NCI-H2107 (cell line): ENCODE results near the gene INO80C.

ENCODE experiments used
- DNase-seq: peaks from one replicate; lab custom pipeline; 2025; lab: John Stamatoyannopoulos, UW

Gene INO80C

DNA sequence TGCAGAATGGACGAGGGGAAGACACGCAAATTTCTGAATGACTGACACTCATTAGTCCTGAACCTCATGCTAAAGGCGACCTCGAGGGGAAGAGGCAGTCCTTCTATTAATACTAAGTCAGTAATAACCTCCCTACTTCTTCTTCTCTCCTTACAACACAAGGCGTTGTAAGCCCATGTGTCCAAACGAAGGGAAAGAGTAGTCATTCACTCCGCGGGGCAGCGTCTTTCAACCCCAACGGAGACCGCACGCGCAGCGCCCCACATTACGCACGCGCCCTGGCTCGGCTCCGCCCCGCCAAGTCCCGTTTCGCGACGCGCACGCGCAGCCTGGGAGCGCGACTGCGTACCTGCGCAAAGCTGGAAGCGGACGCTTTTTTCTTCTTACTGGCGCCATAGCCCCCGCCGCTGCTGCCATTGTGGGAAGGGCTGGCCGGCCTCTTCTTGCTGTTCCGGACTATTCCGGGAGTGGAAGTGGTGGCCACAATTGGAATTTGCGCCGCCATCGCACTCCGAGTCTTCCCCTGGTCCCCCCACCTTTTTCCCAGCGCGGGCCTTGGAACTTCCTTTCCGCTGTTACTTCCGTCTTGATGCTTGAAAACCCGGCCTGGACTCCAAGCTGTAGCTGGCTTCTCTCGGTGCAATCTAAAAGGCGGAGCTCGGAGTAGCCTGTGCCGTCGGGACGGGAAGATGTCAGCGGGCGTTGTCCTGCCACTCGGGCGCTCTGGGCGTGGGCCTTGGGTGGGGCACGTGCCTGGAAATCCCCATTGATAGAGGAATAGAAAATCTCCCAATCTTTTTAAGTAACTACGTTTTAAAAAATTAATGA, at the start of gene INO80C:
Gene INO80C (minus strand): TSS at position 591 of the 828 bp plus-strand sequence. CDS start 86 bp downstream, at position 505.
- peak; percentile 92 for DNase-seq

- no peak for DNase-seq
Measured at GRCh38 chr18:35547008-35547605, 49.3 kb upstream of the INO80C start.

DNA sequence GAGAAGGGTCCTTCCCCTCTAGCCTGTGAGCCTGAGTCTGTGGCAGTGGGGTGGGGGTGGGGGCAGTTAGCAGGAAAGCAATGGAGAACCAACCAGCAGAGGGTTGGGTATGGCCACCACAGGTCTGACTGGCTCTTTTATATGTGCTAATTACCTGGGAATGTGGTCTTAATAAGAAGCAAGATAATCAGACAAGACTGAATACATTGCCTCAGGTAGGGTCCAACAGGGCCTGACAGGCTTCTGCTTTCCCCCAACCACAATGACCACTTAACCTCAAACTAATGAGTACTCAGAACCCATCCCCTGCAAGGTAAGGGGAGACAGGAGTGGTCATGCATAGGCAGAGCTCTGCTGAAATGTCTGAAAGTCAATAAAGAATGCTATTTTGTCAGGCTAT, 44.6 kb upstream of the INO80C start:
- no peak for DNase-seq

- DNase-seq, result no peak
Measured at GRCh38 chr18:35535297-35535696, 37.5 kb upstream of the INO80C start.

DNA sequence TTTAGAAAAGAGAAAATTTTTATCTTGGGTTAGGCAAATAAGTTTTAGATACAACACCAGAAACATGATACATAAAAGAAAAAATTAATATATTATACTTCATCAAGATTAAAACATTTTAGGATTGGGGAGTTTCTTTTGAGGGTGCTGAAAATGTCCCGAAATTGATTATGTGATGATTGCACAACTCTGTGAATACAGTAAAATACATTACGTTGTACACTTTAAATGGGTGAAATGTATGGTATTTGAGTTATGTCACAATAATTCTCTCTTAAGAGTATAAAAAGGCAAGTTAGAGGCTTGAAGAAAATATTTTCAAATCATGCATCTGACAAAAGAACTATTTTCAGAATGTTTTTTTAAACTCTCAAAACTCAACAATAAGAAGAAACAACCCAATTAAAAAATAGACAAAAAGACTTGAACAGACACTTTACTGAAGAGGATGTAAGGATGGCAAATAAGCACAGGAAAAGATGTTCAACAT, 36.2 kb upstream of the INO80C start:
- DNase-seq, result no peak

GRCh38 chr18:35528749-35529274, 31.1 kb upstream of the INO80C start:
- DNase-seq, result no peak

DNA sequence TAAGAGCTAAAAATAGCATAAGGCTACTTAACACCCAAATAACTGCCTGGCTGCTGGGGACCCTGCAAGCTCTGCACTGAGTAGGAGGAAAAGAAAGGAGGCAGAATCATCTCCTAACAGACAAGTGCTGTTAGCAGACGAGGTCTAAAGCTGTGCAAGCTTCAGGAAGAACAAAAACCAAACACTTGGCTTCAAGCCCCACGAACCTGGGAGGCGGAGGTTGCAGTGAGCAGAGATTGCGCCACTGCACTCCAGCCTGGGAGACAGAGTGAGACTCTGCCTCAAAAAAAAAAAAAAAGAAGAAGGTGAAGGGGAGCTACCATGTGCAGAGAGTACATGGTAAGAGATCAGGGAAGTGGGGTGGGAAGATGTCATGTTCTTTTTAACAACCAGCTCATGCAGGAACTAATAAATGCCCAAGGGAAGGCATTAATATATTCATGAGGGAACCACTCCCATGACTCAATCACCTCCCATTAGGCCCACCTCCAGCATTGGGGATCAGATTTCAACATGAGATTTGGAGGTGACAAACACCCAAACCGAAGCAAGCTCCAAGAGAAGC, 28.8 kb upstream of the INO80C start:
- no peak for DNase-seq

DNA sequence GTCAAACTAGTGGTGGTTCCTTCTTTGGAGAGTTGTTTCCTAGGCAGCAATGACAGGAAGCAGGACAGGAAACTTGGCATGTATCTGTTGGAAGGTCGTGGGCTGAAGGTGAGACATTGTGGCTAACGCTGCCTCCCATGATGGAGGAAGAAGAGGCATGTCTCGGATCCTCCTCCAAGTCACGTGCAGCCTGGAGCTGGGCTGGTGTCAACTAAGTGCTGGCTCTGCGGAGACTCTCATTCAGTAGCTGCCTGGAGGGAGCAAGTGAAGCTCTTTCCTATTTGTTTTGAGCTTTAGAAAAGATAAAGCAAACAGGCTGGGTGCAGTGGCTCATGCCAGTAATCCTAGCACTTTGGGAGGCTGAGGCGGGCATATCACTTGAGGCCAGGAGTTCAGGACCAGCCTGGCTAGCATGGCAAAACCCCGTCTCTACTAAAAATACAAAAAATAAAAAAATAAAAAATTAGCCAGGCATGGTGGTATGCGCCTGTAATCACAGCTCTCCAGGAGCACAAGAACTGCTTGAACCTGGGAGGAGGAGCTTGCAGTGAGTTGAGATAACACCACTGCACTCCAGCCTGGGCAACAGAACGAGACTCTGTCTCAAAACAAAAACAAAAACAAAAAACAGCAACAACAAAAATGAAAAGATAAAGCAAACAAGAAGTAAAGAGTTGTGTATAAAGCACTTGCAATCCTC, 28.2 kb upstream of the INO80C start:
- no peak for DNase-seq

DNA sequence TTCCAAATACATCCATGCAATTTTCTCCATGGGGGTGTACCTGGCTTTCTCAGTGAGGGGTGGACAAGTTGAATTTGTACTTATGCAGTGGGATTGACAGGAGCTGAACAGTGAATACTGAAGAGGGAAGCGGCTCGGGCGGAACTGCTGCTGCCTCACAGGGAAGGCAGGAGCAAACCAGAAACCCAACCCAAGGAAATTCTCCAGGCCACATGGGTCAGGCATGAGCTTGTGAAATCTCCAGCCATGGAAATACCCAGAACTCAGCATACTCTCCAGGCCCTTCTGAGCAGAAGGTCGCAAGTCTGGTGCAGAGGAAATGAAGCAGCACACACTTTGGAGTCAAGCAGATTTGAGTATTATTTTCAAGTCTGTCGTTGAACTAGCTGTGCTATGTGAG, 26.5 kb upstream of the INO80C start:
- DNase-seq, result no peak

GRCh38 chr18:35522130-35522959, 24.6 kb upstream of the INO80C start:
- DNase-seq, result no peak

- no peak for DNase-seq
Measured at GRCh38 chr18:35521133-35521532, 23.4 kb upstream of the INO80C start.

GRCh38 chr18:35519148-35519899, 21.6 kb upstream of the INO80C start:
- DNase-seq, result no peak

- no peak for DNase-seq
Measured at GRCh38 chr18:35517715-35518114, 20.0 kb upstream of the INO80C start.

DNA sequence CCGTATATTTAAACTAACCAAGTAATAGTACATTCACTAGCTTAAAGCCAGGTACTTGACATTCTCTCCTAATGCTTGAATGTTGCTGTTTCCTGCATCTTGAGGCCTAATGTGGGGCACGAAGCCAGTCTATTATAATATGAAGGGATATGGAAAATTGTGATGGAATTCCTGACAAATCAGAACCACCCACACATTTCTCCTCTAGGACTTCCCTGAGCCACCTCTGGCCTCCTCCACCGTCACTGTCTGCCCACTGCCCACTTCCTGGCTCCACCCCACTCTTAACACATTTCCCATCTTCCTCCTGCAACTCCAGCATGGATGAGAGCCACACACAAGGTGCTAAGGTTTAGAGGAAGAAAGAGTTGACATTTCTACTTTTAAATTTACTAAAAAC, 19.0 kb upstream of the INO80C start:
- DNase-seq, result no peak

GRCh38 chr18:35516351-35516750, 18.6 kb upstream of the INO80C start:
- no peak for DNase-seq

DNA sequence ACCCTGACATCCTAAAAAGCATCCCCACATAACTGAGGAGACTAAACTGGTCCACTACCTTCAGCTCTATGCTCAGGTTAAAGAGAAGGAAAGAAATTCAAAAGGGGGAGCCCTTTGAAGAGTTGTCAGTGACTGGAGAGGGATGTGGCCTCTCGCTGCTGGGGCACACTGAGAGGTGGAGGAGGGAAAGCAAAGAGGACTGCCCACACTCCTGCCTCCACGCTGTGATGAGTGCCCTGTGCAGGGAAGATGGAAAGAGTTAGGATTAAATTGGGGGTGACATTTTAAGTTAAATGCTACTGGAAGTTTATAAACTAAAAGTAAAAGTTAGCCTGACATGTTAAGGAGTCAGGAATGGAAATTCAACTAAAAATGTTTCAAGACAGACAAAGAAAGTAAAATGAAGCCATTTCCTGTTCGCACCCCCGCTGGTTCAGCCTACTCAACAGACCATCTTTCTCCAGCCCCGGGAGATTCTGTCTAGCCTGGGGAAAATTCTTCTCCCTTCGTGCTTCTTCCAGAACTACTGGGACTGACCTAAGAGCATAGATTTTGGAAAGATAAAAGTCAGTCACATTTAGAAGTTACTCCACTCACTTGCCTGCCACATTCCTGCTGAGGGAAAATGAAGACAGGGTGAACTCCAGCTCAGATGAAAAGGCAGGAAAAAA, 17.8 kb upstream of the INO80C start:
- DNase-seq, result no peak

DNA sequence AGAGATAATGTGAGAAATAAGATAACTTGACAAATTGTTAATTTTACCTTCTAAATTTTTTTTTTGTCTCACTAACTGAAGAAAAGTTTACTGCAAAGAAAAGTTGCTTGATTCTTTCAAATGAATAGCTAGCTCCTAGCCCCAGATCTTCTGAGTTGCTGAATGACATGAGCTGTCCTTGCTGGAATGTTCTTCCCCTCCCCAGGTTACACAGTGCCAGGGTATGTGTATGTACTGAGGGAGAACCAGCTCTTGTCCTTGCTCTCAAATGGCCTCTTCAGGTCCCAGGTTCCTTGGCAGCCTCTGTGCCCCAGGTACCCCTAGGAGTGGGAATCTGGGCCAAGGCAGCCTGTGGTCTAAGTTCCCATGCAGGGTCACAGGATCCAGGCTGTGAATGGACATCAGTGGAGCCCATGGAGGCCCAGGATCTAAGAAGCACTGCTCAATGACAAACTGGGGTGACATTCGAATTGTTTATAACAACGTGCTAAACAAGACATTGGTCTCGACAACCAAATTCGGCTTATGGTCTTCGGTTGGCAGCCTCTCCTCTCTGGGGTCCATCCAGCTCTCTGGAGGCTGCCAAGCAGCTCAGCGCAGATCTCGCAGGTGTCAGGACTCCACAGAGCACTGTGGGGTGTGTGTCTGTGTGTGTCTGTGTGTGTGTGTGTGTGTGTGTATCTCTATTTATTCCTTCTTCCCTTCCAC, 17.1 kb upstream of the INO80C start:
- DNase-seq, result no peak

DNA sequence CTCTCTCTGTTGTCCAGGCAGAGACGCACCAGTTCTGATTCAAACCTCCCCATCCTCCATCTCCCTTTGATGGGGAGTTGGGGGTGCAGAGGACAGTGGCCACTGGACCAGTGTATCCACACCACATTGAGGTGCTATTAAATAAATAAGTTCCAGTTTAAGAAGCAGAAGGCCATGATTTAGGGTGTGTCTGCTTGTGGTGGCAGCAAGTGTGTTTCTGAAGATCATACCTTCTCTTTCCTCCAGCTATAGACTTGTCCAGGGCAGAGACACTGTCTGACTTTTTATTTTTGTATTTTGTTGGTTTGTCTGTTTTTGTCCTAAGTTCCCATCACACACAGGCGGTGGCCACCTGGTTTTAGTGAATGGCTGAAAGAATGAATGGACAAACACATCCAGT, 16.5 kb upstream of the INO80C start:
- no peak for DNase-seq

- DNase-seq, result no peak
Measured at GRCh38 chr18:35513181-35513936, 15.6 kb upstream of the INO80C start.
